CD1c-positive myeloid dendritic cell (primary cell): ENCODE data around the gene HAND1.

Experiments
- DNase-seq: peaks from one replicate; pipeline ENCODE4 v3.0.0-alpha.2; 2016; ENCODE audit errors: extremely low spot score

Gene HAND1

DNA sequence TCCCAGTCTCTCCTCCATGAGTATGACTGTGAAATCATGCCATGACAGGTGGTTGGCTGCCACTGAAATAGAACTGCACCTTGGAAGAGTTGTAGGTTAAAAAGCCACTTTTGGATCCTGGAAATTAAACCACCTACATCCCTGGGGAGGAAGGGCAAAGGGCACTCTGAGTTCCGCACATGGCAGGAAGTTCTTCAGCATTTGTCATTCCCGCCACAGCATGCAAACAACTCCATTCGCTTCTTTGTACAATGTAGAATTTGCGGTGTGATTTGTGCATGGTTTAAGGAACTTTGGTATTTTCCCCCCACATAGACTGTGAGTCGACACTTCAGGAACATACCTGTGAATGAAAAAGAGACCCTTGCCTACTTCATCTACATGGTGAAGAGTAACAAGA is 22.4 kb downstream of the HAND1 start:
- DNase-seq: no peak

DNA sequence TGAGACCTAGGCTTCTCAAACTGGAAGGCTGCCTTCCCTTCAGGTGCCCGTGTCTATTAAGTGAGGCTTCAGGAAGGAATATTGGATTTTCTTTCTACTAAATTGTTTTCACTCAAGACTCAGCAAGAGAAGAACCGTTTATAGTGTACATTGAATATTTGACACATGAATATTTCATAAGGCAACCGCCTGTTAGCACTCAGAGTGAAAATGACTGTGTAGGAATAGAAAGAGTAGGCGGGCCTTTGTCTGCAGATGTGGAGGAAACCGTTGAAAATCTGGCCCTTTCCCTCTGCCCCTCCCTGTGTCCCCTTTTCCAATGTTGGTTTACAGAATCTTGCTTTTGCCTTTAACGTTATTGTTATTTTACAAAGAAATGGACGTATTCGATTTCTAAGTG is 26.1 kb downstream of the HAND1 start:
- no peak for DNase-seq

DNA sequence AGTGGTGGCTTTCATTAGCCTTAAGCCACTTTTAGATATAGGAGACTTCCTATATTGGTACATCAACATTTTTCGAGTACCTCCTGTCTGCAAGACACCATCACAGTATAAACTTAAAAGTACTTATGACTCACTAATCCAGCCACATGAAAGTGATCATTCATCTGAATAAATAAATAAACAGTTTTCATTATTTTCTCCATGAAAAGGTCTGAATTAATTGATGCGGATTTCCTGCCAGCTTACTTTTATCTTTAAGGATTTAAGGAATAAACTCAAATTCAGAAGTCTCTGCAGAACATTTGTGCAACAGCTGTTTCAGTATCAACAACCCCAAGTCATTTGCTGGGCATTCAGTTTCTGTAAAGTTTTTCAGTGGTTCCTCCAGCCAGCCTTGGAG is 28.2 kb downstream of the HAND1 start:
- DNase-seq: no peak

DNA sequence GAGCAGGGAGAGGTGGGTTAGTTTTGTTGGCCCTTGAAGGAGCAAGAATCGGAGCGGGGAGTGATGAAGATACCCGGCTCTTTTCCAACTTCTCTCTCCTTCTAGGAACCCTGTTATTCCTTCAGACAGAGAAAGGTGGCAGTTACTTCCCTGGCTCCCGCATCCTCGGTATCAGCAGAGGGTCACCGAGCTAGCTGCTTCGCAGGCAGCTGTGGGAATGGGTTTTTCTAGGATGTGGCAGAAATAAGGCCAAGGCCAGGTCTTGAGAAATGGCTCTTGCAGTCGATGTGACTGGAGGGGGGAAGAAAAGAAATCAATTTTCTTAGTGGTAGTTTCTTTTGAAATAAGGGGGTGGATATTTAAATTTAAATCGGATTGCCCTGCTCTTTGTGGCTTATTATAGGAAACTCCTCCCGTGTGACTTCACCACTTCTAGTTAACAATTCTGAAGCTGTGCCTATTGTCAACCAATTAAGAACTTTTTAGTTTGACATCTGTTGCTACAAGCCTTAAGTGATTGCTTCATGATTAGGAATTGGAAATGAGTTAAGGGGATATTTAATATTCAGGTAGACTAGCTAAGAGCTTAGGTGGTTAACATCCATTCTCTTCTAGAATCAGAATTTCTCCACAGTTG is 30.8 kb downstream of the HAND1 start:
- peak; percentile 8 for DNase-seq

DNA sequence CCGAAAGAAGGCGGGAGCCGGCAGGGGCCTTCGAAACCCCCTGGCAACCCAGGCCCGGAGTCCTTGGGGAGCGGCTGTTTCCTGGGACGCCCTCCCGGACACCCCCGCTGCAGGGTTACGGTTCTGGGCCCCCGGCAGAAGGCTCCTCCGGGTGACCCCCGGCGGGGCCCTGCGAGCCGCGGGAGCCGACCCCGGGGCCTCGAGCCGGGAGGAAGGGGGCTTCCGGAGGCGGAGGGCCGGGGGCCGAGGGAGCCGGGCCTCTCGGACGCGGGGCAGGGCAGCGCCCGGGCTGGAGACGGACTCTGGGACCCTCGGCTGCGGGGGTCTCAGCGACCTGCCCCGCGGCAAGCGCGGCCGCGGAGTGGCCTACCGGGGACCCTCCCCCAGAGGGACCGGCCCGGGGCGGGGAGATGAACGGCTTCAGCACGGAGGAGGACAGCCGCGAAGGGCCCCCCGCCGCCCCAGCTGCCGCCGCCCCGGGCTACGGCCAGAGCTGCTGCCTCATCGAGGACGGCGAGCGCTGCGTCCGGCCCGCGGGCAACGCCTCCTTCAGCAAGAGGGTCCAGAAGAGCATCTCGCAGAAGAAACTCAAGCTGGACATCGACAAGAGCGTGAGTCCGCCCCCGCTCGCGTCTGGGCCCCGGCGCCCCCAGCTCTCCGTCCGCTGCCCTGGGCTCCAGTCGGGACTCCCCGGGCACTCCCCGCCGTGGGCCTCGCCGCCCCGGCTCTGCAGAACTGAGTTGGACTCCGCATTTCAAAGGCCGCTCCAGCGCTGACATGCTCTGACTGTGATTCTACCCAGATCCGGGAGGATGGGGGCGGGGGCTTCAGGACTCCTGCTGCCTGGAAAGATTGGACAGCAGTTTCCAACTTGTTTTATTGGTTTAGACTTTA is 31.6 kb downstream of the HAND1 start:
- peak; percentile 34 for DNase-seq

DNA sequence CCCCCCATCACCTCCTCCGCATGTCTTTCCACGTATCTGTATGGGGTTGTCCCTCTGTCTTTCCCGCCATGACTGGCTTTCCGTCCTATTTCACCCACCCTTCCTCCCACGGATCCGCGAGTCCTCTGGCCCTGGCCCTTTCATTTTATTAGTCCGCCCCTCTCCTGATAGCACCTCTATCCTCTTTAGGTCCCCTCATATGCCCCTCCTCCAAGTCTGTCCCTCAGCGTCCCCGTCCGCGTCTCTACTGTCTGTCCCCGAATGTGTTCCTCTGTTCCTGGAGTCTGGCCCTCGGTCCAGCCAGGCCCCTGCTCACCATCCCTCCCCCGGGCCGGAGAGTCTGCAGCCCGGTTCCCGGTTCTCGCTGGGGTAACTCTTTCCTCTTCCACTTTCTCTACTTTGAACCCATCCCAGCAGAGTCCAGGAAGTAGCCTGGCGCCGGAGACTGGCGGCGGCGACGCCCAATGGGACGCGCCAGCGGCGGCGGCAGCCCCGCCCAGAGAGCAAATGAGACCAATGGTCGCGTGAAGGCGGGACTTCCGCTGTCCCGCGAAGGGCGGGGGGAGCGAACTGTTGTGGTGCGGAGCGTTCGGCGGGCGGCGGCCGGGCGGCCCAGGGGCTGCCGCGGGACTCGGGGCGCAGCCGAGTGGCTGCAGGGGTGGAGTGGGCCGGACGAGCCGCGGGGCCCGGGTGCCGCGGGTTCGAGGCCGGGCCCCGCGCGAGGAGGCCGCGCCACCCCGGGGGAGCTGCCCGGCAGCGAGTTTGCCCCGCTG is 32.4 kb downstream of the HAND1 start, which contains the start of gene SAP30L:
Gene SAP30L (plus strand): TSS at position 576 of the 773 bp plus-strand sequence. CDS start 608 bp downstream, outside the sequence.
- DNase-seq: peak; percentile 99

DNA sequence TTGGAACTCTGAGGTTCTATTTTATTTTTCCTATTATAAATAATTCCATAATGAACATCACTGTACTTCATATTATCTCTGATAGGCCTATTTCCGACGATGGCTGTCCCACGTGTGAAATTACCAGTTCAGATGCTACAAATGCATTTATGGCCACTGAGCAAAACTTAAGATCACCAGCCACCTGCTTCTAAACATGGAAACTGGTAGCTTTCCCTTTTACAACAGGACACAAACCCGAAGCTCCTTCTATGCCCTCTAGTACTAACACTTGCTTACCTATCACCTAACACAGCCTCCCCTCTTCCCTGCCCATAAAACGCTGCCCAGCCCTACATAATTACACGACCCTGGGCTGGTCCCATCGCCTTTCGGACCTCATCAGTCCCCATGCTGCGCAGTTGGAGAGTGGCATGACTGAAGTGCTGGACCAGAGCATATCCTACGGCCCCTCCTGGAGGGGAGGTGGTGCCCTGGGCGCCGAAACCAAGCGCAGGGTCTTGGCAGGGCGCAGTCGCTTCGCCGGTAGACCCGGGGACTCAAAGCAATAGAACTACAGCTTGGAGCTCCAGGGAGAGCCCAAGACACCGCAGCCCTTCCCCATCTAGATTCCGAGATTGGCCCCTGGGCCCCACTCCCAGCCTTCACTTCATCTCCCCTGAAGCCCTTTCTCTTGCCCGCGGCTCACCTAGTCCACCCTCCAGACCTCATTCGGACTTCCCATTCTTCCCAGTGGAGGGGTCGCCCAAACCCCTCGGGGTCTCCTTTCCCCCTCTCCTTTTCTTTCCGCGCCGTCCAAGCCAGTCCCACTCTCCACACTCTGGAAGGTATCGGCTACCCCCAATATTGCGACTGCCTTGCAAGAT is 33.2 kb downstream of the HAND1 start:
- DNase-seq: no peak

GRCh38 chr5:154442801-154443200 is 35.2 kb downstream of the HAND1 start:
- DNase-seq: no peak

DNA sequence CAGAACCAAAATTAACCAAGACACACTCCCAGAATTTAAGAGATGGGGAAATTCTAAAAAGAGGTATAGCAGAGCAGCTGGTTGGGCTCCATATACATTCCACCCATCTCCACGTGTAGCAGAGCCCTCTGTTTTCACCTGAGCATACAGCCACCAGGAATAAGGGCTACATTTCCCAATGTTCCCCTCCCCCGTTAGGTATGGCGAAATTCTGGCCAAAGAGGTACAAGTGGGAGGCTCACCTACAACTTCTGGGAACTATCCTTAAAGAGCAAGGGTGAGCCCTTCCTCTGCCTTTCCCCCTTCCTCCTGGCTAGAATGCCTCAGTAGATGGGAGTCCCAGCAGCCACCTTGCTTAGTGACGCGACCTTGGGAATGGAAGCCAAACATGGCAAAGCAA is 37.5 kb downstream of the HAND1 start:
- no peak for DNase-seq

- DNase-seq: no peak
Measured at GRCh38 chr5:154437281-154437965, 40.6 kb downstream of the HAND1 start.

DNA sequence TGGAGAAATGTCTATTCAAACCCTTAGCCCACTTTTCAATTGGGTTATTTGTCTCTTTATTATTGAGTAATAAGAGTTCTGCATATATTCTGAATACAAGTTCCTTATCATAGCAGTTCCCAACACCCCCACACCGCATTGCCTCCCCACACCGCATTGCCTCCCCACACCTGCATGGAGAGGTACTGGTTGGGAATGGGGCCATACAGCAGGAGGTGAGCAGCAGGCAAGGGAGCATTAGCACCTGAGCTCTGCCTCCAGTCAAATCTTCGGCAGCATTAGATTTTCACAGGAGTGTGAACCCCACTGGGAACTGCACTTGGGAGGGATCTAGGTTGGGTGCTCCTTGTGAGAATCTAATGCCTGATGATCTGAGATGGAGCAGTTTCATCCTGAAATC is 42.8 kb downstream of the HAND1 start:
- DNase-seq: no peak

DNA sequence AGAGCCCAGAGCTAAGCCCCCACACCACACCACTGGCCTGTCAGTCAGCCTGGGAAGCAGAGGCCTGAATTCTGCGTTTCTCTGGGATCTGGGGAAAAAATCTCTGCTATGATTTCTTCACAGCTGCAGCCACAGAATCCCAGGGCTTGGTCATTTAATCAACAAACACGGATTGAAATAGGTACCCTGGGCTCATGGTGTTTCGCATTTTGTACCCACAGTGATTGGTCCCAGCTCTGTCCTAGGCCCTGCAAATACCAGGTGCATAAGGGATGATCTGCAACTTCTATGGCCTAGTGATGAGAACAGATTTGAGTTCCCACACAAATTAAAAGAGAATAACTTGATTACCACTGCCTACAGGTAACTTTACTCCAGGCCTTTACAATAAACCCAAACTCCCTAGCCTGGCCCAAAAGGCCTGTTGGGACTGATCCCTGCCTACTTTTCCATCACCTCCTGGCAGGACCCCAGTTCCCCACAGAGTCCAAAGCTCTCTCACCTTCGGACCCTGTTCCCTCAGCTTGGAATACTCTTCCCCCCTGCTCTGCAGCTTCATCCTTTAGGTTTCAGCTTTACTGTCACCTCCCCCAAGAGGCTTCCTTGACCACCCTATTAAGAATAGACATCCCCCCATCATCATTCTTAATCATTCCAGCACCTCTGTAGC is 46.9 kb downstream of the HAND1 start:
- DNase-seq: no peak

- no peak for DNase-seq
Measured at GRCh38 chr5:154430466-154430865, 47.6 kb downstream of the HAND1 start.

GRCh38 chr5:154429341-154429740 is 48.7 kb downstream of the HAND1 start:
- no peak for DNase-seq

GRCh38 chr5:154428208-154428607 is 49.8 kb downstream of the HAND1 start:
- no peak for DNase-seq
